Measurements from ENCODE around the gene STK32A. TPM values are rescaled to one million over a fixed set of nuclear protein-coding genes. Genes with fewer than 3 reads are reported as not detected.

STK32A gene
- total RNA-seq, 1 experiment from 2014 or later = 0.84 TPM

DNA sequence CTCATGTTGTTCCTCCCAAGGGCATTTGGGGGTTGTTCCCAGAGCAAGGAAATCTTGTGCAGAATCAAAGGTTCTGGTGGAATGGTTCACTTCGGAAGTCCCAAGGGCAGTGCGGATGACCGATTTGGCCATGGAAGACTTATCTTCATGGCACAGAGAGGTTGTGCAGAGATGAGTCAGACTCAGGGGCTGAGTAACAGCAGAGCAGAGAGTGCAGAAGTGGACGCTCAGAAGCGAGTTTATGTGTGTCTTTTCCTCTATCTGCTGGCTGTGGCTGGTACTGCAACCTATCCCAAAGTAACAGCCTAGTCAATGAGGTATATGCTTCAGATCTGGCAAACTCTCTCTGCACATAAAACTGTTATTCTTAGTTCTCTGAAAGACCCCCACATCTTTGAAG is 157.0 kb downstream of the STK32A start:
- DNase-seq (ENCODE audit: low read depth) = peak; percentile 94

DNA sequence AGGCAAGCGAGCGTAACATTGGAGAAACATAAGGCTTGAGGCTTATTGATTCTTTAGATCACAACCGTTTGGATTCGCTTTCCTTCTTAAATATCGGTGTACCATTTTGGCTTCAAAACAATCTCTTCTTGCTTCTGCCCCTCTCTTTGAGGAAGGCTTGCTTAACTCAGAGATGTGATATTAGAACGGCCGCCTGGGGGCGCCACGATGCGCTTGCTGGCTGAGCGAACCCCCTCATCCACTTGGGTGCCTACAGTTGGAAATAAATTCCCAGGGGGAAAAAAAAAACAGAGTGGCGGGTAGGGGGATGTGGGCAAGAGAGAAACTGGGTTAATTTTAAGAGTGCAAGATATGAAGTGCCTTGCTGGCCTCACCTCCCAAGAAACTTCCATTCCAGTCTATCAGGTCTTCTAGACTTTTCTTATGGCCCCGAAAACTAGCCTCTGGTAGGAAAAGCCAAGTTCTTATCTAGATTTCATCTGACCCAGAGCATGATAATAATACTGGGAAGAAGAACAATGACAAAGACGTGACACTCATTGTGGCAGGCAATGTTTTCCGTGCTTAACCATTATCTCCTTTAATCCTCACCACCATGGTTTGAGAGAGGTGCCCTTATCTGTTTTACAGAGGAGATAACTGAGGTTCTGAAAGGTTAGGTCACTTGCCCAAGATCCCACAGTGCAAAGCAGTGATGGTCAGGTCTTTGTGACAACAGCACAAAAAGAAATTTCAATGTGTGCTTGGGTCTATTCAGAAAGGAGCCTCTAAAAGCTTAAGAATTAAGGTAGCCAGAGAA is 159.2 kb downstream of the STK32A start:
- no peak for DNase-seq (ENCODE audit: low read depth)

GRCh38 chr5:147396070-147396823 is 161.4 kb downstream of the STK32A start:
- DNase-seq (ENCODE audit: low read depth) = peak; percentile 81

- no peak for DNase-seq (ENCODE audit: low read depth)
These were observed 162.8 kb downstream of the STK32A start for GRCh38 chr5:147397616-147398015.

GRCh38 chr5:147398860-147399259 is 164.0 kb downstream of the STK32A start:
- peak; percentile 98 for DNase-seq (ENCODE audit: low read depth)

DNA sequence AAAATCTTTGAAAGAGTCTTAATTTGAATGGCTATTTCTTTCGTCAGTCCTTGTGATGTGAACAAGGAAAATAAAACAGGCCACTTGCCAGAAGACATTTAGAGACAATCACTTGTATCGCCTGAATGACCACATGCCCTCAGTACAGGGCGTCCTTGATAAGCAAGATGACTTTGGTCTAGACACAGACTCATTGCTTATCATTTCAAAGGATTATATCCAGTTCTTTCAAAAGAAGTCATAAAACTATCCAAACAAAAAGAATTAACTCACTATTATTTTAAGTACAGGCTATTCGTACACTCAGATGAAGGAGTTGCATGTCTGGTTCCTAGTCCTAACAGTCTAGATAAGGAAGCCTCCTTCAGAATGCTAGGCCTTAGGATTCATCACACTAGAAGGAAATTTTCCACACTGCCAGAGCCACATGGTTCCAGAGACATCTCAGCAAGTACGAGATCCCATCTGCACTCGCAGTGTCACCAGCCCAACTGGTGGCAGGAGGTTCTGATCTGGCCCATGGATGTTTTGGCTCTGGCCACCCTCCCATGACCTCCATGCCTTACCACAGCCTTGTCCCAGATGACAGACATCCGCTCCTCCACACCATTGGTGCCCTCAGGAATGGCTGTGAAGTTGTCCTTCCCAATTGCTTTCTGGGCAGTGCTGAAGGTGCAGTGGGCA is 165.4 kb downstream of the STK32A start:
- no peak for DNase-seq (ENCODE audit: low read depth)

DNA sequence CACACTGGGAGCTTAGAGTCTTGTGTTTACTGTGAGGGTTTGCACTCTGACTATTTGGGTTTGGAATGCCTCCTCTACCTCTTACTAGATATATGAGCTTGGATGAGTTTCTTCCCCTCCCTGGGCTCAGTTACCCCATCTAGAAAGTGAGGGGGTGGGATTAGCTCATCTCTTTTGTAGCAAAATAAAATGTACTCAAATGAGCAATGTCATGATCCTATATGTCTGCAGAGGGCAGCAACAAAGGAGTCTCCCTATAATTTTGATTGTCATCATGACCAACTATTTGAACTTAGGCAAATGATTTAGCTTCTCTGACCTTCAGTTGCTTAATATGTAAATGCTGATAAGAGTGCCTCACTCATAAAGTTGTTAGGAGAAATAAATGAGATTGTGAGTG is 166.1 kb downstream of the STK32A start:
- DNase-seq (ENCODE audit: low read depth) = no peak

DNA sequence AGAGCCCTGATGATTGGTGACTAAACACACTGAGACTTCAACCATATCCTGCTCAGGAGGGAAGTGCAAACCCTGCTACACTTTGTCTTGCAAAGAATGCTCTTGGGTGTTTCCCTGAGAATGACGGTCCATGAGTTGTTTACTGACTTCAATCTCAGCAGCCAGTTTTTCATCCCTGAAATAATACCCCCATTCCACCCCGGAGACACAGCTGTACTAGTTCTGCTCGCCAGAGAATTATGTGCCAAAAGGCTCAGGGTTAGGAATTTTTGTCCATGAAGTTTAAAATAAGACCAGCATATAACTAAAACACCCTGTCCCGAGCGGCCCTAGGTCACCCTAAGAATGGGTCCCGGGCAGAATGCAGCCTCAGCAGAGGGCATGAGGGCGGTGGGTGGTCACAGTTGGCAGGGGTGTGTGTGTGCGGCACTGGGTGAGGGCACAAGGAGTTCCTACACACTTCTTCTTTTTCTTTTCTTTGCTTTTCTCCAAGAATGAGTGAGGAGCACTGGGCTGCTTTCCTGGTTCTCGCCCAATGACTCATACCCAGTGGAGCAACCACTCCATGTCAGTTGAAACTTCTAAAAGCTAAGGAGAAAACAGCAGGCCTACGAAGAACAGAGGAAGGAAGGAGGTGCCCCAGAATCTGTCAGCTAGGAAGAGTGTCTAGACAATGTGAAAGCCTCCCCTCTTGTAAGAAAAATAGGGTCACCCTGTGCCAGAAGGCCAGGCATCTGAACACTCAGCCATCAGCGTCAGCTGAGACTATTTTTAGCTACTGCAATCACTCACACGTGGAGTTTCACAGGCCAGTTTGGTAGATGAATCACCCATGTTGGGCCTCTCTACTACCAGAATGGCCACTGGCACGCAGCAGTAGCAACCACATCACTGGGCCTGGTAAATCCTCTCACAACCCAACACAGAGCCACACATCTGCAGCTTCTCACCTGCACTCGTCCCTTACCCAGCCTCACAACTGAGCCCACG is 169.1 kb downstream of the STK32A start:
- peak; percentile 98 for DNase-seq (ENCODE audit: low read depth)

- DNase-seq (ENCODE audit: low read depth) = no peak
These were observed 169.9 kb downstream of the STK32A start for GRCh38 chr5:147404706-147405105.

- DNase-seq (ENCODE audit: low read depth) = peak; percentile 23
These were observed 171.8 kb downstream of the STK32A start for GRCh38 chr5:147406636-147407035.

DNA sequence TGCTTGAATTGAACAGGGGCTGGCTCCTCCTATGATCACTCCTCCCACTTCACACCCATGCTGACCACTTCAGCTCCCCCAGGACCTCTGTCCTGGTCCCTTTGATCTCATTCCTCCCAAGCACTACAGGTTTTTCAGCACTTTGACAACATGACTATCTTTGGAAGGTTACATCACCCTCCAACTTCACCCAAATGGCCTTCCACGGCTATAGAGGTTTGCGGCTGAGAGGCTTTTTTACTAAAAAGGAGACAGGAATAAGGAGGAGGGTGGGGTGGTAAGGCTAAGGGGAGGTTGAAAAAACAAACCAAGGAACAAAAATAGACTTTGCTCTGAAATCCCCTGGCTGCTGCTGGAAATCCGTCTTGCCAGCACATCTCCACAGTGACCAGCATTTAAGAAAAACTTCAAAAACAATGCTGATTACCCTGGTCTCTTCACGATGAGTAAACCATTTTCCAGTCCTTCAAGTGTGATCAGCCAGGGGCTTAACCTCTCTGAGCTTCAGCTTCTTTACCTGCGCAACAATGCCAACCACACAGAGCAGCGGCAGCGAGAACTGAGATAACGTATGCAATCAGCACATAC is 172.4 kb downstream of the STK32A start:
- peak; percentile 78 for DNase-seq (ENCODE audit: low read depth)

GRCh38 chr5:147408980-147409379 is 174.2 kb downstream of the STK32A start:
- DNase-seq (ENCODE audit: low read depth) = no peak

DNA sequence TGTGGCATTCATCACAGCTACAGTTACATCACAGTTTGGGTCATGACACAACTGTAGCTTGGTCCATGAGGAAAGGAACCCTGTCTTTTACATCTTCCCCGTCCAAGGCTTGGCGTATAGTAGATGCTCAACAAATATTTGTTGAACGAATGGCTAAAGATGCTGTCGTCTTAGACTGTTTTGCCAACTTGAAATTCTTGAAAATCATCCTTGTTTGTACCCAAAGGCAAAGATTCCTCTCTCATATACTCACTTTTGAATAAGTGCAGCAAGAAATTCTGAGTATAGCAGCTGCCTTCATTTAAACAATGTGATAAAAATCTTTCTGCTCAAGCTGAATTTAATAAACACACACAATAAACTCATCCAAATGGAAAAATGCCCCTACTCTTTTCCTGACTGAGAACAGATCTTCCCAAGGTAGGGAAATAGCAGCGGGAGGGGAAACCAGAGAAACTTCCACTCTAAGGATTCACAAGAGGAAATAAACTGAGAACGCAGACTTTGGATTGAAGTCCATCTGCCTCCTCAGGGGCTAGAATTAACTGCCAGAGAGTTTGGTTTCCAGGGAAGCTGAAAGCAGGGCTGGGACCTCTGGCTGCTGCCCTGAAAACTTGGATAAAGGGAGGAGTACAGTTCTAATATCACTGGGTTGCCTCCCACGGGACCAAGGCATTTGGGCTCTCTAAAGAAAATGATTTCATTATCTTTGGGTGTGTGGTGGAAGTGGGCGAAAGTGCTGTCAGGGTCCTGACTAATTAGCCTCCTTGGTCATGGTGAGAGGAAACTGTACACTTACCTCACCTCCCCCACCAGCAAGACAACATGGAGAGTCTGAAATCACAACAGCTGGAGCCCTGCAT is 175.9 kb downstream of the STK32A start:
- DNase-seq (ENCODE audit: low read depth) = no peak

GRCh38 chr5:147411359-147412319 is 176.8 kb downstream of the STK32A start:
- DNase-seq (ENCODE audit: low read depth) = no peak

- no peak for DNase-seq (ENCODE audit: low read depth)
These were observed 177.7 kb downstream of the STK32A start for GRCh38 chr5:147412561-147412960.

- peak; percentile 65 for DNase-seq (ENCODE audit: low read depth)
These were observed 178.4 kb downstream of the STK32A start for GRCh38 chr5:147413266-147413665.

GRCh38 chr5:147415651-147416050 is 180.8 kb downstream of the STK32A start:
- no peak for DNase-seq (ENCODE audit: low read depth)

DNA sequence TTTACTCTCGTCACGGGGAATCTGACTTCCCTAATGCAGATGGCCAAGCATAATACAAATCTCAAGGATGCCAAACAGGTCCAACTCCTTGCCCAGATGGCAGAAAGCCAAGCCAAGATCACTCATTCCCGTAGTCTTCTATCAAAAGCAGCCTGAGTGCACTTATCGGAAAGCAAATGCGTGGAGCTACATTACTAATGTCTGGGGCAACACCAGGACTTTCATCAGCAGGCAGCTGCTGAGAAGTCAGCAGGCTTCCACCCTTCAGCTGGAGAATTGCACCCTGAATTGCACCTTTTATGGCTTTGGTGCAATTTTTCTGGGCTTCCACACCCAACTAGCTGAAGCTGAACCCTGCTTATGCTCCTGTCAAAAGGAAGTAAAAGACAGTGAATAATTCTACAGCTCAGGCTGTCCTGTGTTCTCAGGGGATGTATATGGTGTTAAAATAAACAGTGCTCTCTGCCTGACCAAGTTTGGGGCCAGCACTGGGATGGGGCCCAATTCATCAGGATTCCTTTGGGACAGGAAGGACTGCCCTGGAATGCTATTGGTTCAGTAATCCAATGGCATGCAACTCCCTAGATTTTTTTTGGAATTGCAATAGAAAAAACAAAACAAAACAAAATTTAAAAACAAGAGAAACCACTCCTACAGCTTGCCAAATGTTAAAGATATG is 182.4 kb downstream of the STK32A start:
- no peak for DNase-seq (ENCODE audit: low read depth)
